Smooth muscle cell of the brain vasculature (primary cell): ENCODE results near the gene TRAPPC5.

Experiments used
- DNase-seq: peaks from one replicate; pipeline ENCODE4 v3.0.0-alpha.2; 2012; ENCODE audit warnings: low read depth, low spot score

TRAPPC5 gene

DNA sequence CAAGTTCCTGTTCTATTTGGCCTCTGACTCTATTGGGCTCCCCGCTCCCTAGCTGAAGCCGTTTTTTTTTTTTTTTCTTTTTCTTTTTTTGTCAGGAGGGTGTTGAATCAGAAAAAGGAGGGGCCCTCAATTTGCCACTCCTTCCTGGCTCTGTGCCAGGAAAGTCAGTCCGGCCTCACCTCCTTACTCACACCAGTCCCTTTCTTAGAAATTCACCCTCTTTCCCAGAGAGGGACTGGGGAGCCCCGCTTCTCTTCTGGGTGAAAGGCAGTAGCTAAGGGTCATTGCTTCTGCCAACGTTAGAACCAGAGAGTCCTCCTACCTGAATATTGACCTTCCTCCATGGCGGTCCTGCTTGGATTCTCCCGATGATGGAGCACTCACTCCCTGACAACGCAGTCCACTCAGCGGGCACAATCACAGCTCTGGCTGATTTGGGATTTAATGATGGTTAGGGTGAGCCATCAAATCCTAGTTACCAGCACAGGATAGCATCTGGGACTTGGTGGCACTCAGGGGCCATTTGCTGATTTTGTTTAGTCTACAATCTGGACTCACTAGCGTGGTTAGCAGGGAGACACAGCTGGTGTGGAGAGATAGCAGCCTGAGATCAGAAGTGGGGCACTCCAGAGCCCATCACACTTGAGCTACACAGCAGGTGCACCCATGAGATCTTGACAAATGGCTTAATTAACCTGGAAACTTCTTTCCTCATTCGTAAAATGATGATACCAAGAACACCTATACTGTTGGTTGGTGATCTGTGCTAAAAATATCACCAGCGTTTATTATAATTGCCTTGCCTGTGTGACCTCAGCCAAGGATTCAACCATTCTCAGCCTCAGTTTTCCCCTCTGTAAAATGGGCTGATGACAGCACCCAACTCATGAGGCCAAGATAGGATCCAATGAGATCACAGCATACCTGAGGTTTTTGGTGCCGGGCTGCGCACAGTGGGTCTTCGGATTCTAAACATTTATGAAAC lies 19.1 kb downstream of the TRAPPC5 start:
- DNase-seq = no peak

DNA sequence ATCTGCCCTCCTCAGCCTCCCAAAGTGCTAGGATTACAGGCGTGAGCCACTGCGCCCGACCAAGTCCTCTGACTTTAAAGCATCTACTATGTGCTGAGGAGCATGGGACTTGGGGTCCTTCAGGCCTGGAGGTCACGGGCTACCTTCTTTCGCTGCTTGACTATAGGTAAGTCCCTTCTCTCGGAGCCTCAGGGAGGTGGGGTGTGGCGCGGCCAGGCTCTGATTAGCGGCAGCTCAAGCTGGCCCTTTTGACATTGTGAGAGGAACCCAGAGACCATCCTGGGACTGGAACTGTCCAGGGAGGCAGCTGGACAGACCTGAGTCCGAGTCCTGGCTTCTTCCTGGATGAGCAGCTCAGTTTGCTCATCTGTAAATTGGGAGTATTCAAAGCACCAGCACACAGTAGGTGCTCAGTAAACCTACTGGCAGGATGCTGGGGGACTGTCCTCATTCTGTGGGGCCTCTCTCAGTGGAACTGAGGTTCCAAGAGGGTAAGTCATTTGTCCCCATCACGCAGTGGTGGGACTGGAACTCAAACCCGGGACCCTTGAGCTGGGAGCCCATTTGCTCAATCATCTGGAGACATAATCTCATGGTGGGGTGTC lies 20.5 kb downstream of the TRAPPC5 start:
- no peak for DNase-seq

DNA sequence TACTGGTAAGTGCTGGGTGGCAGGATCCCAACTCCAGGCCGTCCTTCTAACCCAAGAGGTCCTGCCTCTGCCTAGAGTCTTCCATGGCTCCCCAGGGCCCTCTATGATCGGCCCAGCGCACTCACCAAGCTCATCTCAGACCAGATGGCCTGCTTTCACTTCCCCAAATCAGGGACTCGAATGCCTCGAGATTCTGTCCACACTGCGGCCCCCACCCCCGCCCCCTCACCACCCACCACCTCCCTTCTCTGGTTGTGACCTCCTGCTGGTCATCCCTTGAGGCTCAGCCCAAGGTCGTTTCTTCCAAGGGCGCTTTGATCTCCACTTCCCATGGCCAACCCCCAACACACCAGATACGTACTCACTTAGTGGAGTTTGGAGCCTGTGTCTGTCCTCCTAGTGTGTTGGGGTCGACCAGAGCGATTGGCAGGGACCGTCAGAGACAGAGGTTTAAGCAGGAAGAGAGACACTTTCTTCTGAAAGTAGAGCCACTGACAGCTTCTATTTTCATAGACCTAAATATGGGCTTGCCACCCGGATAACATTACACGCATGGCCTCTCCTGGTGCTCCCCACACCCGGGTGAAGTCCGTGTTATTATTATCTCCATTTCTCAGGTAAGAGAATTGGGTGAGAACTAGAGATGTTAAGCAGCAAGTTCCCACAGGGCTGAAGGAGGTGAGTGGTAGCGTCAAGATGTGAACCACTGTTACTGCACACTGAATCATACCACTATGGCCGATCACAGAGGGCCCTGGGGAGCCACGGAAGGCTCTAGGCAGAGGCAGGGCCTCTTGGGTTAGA lies 21.2 kb downstream of the TRAPPC5 start, which contains the start of gene FCER2:
FCER2 (minus strand) TSS at position 478 of the 804 bp plus-strand sequence. CDS start 2,371 bp downstream, outside the sequence.
- no peak for DNase-seq

DNA sequence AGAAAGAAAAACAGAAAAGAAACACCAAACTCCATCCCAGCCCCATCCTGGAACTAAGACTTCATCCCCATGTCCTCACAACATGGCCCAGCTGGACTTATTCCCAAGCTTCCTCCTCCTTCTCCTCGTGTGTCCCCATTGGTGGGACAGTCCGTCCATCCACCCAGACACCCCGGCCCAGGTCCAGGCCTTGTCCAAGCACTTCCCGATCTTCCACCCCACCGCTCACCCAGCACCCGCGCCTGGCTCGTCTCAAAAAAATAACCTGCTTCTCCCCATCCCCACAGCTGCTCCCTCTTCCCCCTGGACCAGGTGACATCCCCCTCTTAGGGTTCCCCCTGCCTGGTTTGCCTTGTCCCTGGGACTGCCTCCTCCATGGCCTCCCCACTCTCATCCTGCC lies 22.7 kb downstream of the TRAPPC5 start:
- DNase-seq = no peak

DNA sequence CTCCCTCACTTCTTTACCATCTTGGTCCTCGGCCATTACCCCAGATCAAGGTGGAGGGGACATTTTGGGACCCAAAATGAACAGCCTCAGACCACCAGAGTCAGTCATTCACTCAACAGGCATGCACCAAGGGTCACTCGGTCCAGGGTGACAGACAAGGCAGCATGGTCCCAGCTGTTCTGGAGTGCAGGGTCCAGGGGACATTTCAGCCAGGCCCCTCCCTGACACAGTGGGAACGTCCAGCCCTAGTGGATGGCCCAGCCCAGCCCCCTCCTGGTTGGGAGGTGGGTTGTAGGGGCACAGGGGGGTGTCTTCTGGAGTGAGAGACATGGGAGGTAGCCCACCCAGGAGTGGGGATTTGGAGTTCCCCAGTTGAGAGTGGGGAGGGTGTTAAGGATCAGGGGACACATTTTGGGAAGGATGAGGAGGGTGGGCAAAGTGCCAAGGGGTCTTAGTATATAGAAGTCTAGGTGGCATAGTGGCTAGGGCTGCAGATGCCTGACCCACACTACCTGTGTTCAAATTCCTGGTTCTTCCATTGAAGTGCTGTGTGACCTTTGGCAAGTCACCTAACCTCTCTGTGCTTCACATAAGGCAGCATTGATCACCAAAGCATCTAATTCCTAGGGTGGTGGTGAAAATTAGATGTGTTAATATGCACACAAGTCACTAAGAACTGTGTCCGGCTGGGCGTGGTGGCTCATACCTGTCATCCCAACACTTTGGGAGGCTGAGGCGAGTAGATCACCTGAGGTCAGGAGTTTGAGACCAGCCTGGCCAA lies 23.8 kb downstream of the TRAPPC5 start:
- DNase-seq = no peak

DNA sequence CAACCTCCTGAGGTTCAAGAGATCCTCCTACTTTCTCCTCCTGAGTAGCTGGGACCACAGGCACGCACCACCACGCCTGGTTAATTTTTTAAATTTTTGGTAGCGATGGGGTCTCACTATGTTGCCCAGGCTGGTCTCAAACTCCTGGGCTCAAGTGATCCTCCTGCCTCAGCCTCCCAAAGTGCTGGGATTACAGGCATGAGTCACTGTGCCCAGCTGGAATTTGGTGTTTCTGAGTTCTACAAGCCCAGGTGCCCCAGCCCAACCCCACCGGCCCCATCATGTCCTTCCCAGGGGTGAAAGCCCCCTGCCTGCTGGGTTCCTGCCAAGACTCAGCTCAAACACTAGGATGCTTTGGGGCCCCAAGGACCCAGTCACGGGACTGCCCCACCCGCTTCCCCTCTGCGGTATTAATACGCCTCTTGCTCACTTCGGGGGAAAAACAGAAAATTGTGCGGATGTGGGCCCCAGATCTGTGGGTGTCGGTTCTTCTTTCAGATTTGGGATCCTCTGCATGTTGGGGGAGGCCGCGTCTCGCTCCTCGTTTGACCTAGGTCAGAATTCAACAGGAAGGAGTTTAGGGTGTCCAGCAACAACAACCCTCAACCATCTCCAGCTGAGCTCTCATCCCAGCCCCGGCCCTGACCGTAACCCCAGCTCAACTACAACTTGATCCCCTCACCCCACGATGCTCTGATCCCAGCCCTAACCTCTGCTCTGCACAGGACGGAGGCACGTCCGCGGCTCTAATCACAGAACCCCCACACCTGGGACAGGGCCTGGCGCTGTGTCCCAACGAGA lies 25.0 kb downstream of the TRAPPC5 start:
- no peak for DNase-seq

DNA sequence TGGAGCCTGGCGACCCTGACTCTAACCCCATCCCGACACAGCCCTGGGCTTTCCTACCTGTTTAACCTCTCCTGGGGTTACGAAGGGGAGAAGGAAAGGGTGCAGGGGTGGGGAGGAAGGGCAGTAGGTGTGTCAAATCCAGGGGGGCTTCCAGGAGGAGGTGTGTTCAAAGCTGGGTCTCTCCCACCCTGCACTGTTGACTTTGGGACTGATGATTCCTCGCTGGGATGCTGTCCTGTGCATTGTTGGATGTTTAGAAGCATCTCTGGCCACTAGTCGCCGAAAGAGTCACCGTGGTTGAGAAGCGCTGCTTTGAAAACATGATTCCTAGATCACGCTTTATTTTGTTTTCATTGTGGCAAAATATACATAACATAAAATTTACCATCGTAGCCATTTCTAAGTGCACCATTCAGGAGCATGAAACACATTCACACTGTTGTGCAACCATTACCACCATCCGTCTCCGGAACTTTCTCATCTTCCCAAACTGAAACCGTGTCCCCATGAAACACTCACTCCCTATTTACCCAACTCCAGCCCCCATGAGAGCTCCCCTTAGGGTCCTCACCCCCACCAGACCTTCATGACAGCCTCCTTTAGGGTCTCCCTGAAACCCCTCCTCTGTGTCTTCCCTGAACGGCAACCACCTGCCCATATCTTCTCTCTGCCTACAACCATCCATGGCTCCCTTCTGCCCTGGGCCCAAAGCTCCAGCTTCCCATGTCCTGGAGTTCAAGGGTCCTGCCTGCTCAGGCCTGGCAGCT lies 25.7 kb downstream of the TRAPPC5 start:
- DNase-seq = no peak

DNA sequence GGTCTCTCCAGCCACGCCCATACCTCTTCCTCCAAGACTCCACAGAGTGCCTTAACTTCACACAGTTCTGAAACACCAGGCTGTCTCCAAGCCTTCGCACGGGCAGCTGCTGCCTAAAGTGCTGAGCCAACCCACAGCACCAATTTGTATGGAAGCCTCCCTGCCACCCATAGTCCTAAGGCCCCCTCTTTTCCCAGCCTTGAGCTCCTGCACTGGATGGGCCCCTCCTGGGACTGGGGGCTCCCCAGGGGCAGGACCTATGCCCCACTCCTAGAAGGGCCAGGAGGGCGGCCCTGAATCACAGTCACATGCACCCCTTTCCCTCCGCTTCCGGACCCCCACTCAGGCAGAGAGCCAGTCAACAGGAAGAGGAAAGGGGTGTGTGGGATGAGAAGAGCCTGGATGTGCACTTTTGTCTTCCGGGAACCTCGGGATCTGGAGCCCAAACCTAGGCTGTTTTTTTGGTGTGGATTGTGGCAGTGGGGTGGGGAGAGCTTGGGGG lies 26.4 kb downstream of the TRAPPC5 start:
- DNase-seq = no peak

DNA sequence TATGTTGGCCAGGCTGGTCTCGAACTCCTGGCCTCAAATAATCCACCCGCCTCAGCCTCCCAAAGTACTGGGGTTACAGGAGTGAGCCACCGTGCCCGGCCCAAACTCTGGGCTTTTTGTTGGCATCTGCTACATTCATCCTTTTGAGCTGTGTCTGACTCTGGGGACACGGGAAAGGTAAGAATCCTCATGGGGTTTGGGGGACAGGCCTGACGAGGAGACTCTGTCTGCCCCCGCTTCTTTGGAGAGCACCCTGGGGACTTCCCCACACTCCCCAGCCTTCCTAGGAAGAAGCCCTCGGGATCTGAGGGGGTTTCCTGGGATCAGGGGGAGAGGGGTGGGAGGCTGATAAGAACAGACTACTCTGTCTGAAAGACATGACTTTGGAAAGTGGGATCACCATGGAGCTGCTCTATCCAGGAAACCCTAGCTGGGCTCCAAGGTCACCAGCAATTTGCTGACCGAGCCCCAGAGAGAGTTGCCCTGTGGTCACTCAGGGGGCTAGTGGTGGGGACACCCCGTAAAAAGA lies 29.4 kb downstream of the TRAPPC5 start:
- DNase-seq = no peak

DNA sequence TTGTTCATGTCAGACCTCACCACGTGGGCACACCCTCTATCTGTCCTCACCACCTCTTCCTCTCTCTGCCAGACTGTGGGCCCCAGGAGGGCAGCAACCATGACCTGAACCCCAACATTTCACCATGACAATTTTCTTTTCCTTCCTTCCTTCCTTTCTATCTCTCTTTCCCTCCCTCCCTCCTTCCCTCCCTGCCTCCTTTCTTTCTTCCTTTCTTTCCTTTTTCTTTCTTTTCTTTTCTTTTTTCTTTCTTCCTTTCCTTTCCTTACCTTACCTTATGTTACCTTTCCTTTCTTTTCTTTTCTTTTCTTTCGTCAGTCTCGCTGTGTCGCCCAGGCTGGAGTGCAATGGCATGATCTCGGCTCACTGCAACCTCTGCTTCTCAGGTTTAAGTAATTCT lies 30.0 kb downstream of the TRAPPC5 start:
- no peak for DNase-seq

DNA sequence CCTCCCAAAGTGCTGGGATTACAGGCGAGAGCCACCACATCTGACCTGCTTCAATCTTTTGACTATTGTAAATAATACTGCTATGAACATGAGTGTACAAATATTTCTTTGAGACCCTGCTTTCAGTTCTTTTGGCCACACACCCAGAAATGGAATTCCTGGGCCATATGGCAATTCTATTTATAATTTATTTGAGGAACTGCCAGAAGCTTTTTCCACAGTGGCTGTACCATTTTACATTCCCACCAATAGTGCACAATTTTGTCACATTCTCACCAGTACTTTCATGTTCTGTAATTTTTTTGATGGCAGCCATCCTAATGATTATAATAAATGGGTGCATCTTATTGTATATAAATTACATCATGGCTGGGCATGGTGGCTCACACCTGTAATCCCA lies 35.0 kb downstream of the TRAPPC5 start:
- no peak for DNase-seq

DNA sequence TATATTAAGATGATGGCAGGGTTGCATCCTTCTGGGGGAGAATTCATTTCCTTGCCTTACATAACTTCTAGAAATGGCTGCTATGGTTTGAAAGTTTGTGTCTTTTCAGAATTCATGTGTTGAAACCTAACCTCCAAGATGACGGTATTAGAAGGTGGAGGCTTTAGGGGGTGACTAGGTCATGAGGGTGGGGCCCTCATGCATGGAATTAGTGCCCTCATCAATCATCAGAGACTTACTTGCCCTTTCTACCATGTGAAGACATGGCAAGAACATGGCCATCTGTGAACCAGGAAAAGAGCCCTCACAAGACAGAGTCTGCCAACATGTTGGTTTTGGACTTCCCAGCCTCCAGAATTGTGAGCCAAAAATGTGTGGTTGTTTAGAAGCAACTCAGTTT lies 36.1 kb downstream of the TRAPPC5 start:
- DNase-seq = no peak

DNA sequence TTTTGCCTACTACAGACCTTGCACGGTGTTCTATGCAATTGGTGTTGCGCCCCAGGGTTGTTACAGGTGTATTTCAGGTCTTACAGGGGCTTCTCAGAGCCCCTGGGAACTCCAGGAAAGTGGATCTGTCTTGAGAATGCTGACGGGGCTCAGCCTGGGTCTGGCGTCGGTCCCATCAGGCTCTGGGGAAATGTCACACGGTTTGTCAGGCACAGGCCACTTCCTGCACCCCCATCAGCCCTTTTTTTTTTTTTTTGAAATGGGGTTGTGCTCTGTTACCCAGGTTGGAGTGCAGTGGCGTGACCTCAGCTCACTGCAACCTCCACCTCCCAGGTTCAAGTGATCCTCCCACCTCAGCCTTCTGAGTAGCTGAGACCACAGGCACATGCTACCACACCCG lies 38.0 kb downstream of the TRAPPC5 start:
- DNase-seq = no peak

DNA sequence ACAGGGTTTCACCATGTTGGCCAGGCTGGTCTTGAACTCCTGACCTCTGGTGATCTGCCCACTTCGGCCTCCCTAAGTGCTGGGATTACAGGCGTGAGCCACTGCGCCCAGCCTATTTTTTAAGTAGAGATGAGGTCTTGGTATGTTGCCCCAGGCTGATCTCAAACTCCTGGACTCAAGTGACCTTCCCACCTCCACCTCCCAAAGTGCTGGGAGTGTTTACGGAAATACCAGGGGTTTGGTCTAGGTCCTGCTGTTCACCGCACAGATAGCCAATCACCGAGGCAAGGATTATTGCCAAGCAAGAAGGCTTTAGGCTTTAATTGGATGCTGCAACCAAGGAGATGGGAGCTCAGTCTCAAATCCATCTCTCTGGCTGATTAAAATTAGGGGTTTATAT lies 39.7 kb downstream of the TRAPPC5 start:
- no peak for DNase-seq

DNA sequence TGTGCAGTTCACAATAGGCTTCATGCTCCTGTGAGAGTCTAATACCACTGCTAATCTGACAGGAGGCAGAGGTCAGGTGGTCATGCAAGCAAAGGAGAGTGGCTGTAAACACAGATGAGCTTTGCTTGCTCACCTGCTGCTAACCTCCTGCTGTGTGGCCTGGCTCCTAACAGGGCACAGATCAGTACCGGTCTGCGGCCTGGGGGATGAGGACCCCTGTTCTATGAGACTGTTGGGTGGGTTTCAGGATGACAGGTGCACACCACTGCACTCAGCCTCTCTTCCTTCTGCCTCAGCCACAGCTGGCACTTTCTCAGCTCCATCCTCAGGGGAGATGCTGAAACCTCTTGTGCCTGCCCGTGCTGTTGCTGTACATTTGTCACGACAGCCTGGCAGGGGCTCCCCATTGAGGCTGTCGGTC lies 41.6 kb downstream of the TRAPPC5 start:
- DNase-seq = no peak

DNA sequence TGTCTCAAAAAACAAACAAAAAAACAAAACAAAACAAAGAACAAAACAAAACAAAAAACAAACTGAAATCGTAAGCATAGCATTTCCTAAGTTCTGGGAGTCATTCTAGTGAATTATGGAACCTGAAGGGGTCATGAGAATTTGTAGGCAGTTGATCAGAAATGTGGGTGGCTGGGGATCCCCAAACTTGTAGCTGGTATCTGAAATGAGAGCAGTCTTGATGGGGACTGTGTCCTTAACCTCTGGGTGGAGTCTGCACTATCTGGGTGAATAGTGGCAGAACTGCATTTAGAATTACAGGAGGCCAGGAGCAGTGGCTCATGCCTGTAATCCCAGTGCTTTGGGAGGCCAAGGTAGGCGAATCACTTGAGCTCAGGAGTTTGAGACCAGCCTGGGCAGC lies 45.2 kb downstream of the TRAPPC5 start:
- DNase-seq = no peak

DNA sequence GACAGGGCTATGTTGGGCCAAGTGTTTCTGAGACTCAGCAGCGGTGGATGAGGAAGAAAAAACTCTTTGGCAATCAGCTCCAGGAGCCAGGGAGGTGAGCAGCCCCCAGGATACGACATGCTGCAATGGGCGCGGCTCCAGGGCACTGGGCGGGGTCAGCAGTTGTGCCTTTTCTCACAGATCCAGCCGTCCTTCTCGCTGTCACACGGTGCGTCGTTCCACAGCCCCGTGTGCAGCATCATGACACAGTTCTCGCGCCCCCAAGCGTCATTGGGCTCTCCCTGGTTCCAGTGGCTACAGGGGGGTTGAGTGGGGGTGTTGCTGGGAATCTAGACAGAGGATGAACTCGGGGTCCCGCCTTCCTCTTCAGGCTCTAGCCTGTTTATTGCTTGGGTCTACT lies 48.6 kb downstream of the TRAPPC5 start:
- no peak for DNase-seq

DNA sequence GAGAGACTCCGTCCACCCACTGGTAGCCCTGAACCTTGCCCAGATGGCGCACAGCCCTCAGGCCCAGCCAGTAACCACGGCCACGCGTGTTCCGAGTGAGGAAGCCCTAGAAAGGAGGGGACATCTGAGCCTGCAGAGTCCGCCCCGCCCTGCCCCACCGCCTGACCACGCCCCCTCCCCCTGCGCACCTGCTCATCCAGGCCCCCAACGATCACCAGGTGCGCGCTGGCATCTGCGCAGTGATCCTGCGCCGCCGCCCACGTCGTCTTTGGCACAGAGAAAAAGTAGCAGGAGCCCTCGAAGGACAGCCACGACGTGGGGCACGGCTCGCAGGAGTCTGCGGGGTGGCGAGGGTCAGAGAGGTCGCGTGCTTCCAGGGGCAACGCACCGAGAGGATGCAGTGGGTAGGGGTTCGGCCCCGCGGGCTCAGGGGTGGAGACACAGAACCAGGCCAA lies 49.2 kb downstream of the TRAPPC5 start:
- no peak for DNase-seq
